Stimulated activated CD8-positive, alpha-beta memory T cell treated with anti-CD3 and anti-CD28 coated beads, Interleukin-7, amount 100 ng/mL, for 48 hours (primary cell): ENCODE results near the gene DRAXIN.

Experiments used
- DNase-seq, 2 donors: peaks; one replicate each; pipeline ENCODE4 v3.0.0-alpha.2; 2020; ENCODE audit warnings: low read depth in 1 of 2; ENCODE audit errors: extremely low read depth in 1 of 2

Gene DRAXIN

DNA sequence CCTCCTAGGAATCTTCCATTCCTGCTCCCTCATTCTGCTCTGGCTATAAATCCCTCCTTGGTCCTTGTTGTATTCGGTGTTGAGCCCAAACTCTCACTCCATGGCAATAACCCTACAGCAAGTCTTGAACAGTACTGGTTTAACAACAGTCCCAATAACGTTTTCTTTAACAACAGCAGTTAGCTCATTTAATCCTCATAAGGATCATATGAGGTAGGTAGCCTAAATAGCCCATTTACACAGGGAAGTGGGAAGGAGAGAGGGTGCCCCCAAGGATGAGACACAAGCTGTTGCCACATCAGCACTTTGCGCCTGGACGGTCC is 44.0 kb downstream of the DRAXIN start:
- DNase-seq: no peak

DNA sequence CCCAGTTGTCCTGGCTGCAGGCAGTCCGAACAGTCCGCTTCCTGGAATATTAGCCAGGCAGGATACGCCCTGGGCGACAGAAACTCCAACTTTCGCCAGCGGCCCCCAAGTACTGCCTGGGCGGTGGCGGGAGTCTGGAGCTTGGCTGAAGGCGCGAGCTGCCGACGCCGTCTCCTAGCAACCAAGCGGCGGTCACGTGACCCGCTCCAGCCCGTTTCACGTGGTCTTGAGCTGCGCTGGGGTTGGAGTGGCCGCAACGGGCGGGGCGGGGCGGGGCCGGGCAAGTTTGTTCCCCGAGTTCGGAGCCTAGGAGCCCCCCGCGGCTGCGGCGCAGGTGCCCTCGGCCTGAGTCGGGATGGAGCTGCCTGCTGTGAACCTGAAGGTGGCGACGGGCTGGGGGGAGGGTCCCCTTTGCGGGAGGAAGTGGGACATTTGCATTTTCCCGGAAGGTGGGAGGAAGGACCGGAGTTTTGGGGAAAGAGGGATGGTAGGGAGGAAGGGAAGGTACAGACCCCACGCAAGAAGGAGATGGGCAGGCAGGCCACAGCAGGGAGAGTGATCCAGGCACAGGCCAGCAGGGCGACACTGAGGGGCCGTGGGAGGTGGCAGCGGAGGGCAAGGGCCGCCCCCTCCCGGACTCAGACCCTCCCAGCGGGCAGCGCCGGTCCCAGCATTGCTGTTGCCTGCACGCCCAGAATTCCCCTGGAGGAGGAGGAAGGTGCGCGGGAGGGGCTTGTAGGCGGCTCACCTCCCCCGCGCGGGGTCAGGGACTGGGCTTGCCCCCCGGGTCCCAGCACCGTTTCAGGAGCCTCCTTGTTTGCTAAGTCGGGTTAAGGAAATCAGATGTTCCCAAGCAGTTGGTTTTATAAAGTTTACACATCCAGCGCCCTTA is 44.6 kb downstream of the DRAXIN start, which contains the start of gene AGTRAP:
Gene AGTRAP, plus strand, starts transcription at position 283 of the 892 bp plus-strand sequence. Its CDS starts 73 bp downstream, at position 356.
- peak; percentile 79 to 88 for DNase-seq

DNA sequence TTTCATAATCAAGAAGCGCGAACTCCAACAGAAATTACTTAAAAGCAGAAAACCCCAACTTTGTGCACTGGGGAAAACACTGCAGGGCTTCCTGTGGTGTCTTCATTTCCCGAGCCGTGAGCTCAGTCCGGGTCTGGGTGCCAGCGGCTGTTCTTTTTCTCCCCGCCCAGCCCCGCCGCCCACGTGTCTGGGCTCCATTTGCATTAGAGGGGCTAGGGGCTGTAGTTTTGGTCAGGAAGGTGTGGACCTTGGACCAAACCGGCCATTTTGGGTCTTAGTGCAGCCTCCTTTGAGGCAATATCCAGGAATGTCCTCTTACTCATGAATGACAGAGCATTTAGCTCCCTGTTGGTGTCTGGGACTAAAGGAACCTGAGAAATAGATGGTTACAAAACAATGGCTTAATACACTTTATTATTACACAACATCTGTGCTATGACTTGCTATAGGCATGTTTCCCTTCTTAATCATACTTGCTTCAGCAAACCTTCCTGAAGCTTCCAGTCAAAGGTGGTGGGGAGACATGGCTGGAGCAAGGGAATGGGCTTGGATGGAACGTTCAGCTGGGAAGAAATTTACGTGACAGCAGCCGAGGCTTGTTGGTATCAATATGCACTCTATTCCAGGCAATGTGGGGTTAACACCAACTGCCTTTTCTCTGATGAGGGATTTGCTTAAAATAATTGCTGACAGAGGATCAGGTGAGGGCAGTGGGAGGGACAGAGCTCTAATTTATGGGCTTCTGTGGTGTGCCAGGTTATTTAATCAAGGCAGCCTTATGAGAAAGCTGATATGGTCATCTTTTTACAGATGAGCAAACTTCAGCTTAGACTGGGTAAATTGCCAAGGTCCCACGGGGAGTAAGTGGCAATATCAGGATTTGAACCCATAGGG is 45.5 kb downstream of the DRAXIN start:
- no peak for DNase-seq

DNA sequence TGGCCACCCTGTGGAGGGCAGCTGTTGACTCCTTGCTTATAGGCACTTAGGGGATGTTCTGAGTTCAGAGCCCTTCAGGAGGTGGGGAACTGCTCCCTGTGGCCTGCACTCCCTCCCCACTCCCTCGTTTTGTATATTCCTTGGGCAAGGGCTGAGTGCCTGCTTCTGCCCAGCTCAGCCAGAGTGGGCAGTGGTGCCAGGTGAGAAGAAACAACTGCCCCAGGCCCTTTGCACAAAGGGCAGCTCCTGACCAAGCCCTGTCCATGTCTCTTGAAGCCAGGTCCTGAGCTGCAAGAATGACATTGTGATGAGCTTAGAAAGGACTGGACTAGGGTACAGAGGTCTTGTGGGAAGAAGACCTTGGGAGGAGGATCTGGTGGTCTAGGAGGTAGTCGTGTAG is 46.6 kb downstream of the DRAXIN start:
- DNase-seq: no peak

DNA sequence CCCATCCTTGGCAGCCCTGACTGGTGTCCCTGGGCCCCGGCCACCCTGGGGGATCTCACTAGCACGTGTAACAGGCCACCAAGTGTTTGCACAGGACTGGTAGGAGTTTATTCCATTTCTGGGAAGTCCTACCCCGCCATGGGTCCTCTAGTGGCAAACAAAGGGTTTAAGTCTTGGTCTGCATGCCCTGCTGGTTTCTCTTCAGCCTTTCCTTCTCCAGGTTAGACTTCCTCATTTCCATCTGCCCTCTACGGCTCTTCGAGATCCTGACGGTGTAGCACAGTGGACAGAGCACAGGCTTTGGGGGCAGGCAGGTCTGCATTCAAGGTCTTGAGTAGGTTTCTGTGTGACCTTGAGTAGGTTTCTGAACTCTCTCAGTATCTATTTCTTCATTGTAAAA is 47.3 kb downstream of the DRAXIN start:
- DNase-seq: no peak

DNA sequence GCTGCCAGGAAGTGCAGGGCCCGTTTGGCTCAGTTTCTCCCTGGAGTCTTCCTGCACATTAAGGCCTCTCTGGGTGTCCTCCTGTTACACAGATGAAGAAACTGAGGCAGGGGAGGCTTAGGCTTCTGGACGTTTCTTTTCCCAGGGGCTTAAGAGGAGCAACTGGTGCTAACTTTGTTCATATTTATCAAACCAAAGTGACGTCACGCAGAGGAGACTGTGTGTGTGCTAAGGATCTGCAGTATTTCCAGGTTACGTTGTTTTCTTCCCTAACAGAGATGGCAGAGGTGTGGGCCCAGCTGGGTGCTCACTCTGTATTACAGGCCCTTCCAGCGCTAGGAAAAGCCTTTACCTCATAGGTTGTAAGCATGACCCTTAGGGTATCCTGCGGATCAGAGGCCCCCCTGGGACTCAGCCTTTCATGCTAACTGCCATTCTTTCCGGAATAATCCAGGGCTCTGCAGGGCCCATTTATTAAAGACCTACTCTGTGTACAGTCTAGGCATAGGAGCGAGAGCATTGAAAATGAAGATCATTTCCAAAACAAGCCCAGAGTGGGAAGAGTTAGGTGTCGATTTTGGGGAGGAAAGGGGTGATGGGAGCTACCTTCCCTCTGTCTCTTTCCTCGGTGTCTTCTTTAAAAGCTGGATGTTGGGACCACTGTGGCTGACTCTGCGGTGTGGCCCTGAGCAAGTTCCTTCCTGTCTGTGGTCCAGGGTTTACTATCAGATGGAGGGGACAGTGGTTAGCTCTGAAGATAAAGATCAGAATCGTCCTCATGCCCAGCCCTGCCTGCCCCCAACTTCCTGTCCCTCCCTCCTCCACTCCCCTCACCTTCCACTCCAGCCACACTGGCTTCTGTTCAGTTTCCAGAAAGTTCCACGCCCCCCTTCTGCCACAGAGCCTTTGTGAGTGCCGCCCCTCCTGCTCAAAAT is 49.0 kb downstream of the DRAXIN start:
- DNase-seq: no peak

DNA sequence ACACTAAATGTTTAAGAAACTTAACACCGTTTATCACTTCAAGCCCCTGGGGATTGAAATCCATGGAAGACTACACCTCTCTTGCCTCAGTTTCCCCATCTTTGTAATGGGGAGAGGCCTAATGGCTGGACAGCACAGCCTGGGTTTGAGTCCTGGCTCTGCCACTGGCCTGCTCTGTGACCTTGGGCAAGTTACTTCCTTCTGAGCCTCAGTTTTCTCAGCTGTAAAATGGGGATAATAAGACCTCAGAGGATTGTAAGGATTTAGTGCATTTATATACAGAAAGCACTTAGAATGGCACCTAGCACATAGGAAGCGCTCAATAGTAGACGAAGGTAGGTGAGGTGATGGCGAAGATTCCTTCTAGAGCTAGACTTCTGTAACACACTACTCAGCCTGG is 50.0 kb downstream of the DRAXIN start:
- no peak for DNase-seq

DNA sequence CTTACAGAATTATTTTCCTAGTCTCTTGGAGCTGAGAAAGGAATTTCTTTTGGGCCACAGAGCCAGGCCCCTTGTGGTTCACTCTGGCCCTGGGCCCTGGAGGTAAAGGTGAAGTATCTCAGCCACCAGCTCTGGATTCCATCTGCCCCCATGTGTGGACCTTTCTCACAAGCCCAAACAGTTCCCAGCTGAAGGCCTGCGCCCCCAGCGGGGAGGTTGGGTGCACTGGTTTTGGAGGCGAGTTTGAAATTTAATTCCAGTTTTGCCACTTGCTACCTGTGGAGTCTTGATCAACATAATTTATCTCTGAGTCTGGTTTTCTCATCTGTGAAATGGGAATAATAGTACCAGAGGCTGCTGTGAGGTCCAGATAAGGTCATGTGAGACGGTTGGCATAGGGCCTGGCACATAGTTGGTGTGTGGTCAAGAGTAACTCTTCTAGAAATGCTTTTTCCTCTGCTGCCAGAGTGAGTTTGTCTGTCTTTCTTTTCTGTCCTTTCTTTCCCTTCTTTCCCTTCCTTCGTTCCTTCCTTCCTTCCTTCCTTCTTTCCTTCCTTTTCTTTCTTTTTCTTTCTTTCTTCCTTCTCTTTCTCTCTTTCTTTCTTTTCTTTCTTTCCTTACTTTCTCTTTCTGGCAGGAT is 50.5 kb downstream of the DRAXIN start:
- no peak for DNase-seq

DNA sequence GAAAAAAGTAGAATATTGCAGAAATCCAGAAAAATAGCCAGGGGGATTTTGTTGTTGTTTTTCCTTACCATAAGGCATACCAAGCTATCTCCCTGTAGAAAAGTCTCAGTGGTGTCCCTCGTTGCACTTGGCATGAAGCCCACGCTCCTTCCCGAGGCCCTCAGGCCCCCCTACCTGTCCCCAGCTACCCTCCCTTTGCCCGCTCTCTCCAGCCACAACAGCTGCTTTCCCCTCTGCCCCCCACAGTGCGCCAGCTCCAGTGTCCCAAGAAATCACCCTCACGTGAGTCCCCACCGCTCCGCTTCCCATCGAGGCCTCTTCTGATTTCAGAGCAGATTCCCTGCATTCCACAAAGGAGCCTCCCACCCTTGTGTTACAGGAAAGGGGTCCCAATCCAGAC is 52.8 kb downstream of the DRAXIN start:
- no peak for DNase-seq

DNA sequence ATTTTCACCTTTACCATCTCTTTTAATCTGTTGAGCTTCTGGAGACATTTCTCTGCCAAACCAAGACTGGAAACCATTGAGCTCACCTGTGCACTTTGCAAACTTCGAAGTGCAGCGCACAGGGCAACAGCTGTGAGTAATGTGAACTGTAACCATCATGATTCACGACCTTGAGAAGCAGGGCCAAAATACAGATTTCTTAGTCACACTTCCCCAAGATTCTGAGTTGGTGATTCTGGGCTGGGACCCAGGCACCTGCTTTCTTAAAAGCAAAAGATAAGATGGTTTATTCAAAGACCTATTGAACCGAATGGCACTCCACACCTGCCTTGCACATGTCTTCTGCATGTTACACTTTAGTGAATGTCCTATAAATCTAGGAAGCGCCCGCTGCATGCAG is 54.6 kb downstream of the DRAXIN start:
- DNase-seq: no peak

DNA sequence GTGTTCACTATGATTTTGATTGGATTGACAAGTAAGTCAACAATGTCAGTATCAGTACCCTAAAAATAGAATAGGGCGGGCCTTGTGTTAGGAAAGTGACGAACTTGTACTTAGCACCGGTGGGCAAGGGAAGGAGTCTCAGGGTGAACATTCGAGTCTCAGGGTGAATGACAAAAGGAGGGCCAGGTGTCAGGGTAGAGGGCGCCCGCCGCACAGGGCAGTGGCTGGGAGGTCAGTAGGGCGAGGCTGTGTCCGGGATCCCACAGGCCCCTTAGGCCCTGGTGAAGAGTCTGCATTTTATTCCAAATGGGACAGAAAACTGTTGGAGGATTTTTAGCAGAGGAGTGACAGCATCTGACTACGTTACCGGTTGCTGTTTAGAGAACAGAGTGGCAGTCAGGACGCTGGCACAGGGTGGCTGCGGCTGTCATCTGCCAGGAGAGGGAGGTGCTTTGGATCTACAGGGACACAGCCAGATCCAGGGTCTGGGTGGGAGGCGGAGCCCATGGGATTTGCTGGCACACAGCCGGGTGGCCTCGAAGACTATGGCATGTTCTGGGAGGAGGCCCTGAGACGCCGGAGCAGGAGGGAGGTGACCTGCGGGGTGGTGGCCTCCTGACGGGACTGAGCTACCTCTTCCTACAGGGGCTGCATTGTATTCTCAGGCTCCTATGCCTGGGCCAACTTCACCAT is 55.4 kb downstream of the DRAXIN start:
- no peak for DNase-seq

DNA sequence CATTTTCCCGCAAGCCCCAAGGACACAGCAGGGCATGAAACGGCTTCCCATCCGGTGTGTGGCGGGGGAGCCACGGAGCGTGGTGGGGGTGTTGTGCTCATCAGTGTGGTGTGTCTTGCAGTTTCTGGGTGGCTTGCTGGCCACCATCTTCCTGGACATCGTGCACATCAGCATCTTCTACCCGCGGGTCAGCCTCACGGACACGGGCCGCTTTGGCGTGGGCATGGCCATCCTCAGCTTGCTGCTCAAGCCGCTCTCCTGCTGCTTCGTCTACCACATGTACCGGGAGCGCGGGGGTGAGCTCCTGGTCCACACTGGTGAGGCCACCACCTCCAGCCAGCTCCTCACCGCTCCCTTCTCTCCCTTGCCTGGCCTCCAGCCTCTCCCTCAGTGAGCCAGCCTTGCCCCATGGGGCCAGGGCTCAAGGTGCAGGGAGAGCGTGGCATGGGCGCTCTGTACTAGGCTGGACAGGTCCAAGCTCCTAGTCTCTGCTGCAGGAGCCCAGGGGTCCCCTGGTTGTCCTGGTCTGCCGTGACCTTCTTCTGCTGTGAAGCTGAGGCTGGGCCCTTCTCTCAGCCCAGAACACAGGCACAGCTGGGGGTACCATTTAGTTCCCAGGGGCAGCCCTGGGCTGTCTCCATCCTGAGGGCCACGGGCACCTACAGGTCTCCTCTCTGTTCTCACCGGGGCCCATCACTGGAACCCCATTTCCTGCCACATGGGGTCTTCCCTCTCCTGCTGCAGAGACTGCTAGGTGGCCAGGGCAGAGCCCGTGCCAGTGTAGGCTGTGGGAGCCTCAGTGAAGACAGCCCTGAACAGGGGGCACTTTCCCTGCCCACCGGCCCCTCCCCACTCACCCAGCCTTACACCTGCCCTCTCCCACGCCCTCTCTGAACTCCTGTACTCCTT is 57.0 kb downstream of the DRAXIN start:
- no peak for DNase-seq

DNA sequence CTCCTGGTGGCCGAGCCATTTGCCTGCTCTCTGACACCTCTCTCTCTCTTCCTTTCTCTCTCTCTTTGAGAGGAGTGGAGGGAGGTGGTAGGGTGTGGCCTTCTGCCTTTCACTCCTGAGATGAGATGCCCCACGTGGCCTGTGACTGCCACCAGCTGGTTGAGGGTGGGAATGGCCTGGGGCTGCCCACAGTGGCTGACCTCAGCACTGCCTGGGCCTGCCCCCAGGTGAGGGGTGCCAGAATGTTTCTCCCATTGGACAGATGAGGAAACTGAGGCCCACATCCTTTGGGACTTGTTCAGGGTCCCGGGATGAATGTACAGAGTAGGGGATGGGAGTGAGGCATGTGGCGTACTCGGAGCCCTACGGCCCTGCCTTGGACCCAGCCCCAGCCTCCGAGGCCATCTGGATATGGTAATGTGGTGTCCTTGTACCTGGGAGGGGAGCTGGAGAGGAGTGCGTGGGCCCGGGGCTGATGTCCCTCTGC is 57.7 kb downstream of the DRAXIN start:
- DNase-seq: peak in 1 of 2 donors; percentile 41

DNA sequence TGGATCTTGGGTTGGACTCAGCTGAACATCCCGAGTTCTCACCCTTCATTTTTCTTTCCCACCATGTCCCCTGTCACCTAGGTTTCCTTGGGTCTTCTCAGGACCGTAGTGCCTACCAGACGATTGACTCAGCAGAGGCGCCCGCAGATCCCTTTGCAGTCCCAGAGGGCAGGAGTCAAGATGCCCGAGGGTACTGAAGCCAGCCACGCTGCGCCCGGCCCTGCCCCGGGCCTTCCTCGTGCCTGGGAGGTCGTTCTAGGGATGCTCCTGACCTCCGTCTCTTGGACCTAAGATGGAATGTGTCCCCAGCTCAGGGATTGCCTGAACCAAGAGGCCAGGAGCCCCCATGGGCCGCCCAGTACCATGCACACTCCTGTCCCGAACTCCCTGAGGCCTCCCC is 58.5 kb downstream of the DRAXIN start:
- no peak for DNase-seq

DNA sequence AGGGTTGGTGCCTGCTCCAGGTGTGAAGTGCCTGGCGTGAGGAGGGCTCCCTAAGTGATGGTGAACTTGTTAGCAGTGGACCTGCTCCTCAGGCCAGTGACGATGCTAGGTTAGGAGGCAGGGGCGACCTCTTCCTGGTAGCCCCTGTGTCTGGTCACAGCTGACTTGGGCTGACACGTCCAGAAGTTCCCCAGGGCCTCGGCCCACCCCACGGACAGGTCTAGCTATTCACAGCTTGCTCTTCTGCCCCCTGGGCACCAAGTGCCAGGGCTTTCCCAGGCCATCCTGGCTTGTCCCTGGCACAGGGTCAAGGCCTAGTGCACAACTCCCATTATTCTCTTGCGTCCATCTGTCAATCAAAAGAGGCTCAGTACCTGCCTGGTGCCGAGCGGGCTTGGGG is 59.6 kb downstream of the DRAXIN start:
- DNase-seq: no peak

DNA sequence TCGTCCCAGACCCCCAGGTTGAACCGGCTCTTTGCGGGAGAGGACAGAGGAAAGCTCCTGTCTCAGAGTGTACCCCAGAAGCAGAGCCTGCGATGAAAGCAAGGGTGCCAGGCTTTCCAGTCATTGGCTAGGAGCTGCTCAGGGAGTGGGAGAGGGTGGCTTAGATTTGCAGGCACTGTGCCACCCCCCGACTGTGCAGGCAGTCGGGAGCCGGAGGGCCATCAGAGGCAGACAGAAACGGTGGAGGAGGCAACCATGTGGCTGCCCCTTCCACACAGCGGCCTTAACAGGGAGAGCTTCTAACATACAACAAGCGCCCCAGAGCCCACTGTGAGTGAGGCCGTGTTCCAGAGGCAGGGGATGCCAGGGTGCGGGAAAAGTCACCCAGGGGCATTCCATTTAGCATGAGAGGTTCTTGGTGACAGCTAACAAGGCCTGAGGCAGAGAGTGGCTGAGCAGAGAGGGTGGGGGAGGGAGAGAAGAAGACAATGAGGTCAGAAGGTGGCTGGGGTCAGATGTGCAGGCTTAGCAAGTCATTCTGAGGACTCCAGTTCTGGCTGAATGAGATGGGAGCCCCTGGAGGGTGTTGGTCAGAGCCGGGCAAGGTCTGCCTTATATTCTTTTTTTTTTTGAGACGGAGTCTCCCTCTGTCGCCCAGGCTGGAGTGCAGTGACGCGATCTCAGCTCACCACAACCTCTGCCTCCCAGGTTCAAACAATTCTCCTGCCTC is 61.0 kb downstream of the DRAXIN start:
- no peak for DNase-seq

DNA sequence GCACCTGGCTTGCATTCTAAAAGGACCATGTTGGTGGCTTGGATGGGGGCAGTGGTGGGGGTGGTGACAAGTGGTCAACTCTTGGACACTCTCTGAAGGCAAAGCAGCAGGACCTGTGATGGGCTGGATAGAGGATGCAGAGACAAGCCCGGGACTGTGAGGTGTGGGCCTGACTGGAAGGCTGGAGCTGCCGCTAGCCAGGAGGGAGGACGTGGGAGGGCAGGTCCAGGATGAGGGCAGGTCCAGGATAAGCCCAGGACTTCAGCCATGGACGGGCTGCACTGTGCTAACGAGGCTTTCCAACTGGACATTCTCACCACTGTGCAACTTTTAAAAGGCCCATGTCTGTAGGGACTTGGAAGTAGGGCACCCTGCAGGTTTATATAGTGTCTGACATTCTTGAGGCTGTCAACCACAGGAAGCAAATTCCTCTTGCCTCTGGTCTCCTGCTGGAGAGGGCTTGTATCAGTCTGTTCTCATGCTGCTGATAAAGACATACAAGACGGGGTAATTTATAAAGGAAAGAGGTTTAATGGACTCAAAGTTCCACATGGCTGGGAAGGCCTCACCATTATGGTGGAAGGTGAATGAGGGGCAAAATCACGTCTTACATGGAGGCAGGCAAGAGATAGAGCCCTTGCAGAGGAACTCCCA is 62.2 kb downstream of the DRAXIN start:
- no peak for DNase-seq
